GM21576 (cell line): ENCODE measurements around the gene NDN.

Source experiments
- ATAC-seq: cut with Tn5 transposase; IDR thresholded peaks from one replicate; pipeline ENCODE4 v1.9.1; 2021; ENCODE audit warnings: mild to moderate bottlenecking, moderate library complexity; ENCODE audit not compliant: unreplicated experiment

Gene NDN

DNA sequence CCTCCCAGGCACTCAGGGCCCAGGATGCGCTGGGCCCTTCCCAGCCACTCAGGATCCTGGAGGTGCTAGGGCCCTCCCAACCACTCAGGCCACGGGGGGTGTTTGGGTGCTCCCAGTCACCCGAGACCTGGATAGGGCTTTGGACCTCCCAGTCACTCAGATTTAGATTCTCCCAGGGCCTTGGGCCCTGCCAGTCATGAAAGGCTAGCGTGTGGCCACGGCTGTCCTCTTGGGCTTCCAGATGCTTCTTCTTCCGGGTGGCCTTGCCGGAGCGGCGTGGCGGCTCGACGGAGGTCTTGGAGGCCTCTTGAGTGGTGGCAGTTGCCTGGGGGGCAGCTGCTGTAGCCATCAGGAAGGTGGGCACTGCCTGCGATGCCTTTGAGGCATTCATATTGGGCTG is 42.3 kb downstream of the NDN start:
- ATAC-seq = no peak

DNA sequence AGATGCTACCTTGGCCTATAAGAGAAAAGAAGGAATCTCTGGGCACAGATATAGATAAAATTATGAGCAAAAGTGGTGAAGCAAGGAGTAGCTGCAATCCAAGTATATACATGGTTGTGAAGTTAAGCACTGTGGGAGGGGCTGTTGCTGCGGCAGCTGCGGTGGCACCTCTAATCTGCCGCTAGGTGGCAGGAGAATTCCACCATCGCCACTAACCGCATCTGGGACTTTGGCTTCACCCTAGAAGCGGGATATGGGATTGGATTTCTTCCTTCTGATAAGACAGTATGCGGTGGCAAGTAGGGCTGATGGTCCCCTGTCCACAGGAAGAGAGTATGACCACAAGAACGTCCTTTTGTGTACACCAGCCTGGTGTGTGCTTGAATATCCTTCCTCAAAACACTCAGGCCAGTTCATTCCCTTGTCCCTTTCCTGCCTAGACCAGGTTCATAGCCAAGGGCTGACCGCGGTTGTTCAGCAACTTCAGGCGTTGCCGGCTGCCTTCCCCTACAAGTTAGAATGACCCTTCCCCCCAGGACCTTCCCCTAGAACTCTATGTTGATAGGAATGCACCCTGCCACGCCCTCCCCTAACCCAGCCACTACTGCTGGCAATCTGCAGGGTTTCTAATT is 44.6 kb downstream of the NDN start:
- no peak for ATAC-seq
